ENCODE measurements around the gene CHML. TPM values are rescaled to one million over a fixed set of nuclear protein-coding genes. Genes with fewer than 3 reads are reported as not detected.
A peak's percentile ranks its signal among the peaks of the same experiment; 100 is the strongest.

Gene CHML
- total and polyA plus RNA-seq, 7 donors: 2.4 to 10.7 (median 5.0) TPM

DNA sequence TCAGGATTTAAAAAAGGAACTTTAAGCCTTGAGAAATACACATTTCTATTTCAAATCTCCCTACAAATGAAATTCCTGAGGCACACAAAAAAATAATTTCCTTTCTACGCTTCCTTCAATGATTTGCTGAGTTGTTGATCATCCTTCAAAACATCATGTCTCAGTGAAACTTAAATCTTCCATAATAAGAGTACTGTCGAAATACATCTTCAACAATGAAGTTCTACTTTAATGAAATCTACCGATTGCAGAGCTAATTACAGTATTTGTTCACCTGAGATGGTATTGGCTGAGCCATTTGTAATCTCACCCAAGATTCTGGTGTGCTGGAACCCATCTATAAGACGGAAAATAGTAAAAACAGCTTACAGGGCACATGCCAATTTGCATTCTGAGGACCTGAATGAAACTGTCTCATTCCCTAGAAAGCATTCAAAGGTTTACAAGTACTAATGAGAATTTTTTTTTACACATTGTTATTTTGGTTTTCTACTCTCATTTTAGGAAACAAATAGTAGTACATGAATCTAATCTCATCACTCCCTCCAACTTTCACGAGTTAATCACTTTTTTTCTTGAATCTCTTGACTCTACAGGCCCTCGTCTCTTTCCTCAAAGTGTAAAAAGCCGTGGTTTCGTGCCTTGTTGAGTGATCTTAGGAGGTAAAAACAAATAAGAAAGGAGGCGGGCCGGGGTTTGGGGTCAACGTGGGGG lies 1.1 kb downstream of the CHML start:
- peaks cover 0 to 6% of the 10 kb centered on the region in 2 donors for H3K36me3 ChIP-seq (ENCODE audit: insufficient read depth in 1 of 2, low read depth in 1 of 2)
- no peak overlapping the region for H3K27ac ChIP-seq
- no peak for ATAC-seq
- H3K4me3 ChIP-seq: peak overlapping the region; percentile 85
- no peak for DNase-seq
- TF ChIP-seq, protein P1, sequence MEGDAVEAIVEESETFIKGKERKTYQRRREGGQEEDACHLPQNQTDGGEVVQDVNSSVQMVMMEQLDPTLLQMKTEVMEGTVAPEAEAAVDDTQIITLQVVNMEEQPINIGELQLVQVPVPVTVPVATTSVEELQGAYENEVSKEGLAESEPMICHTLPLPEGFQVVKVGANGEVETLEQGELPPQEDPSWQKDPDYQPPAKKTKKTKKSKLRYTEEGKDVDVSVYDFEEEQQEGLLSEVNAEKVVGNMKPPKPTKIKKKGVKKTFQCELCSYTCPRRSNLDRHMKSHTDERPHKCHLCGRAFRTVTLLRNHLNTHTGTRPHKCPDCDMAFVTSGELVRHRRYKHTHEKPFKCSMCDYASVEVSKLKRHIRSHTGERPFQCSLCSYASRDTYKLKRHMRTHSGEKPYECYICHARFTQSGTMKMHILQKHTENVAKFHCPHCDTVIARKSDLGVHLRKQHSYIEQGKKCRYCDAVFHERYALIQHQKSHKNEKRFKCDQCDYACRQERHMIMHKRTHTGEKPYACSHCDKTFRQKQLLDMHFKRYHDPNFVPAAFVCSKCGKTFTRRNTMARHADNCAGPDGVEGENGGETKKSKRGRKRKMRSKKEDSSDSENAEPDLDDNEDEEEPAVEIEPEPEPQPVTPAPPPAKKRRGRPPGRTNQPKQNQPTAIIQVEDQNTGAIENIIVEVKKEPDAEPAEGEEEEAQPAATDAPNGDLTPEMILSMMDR (IDR thresholded peaks at IDR 0.05): no peak
- no peaks in the 10 kb centered on the region for H3K9me3 ChIP-seq
- WGBS, 3 donors: 11 to 14% (median 11%) methylated on average over 11 of the region's 11 CpGs
- intact Hi-C loops (cut with DNase I): no loop called here
- peaks cover 8% of the 10 kb centered on the region for H3K4me1 ChIP-seq
- no peaks in the 10 kb centered on the region for H3K27me3 ChIP-seq (ENCODE audit: insufficient read depth in 3 of 3, low read length in 2 of 3)

- TF ChIP-seq, protein P1 (IDR thresholded peaks at IDR 0.05): no peak
- Histone ChIP-seq H3K4me1 (peaks cover 8% of the 10 kb centered on the region), H3K4me3 (no peak overlapping the region), H3K36me3 (ENCODE audit: insufficient read depth in 1 of 2, low read depth in 1 of 2) (peaks cover 0 to 6% of the 10 kb centered on the region in 2 donors), H3K9me3 (no peaks in the 10 kb centered on the region), H3K27ac (no peak overlapping the region), H3K27me3 (ENCODE audit: insufficient read depth in 3 of 3, low read length in 2 of 3) (no peaks in the 10 kb centered on the region)
- intact Hi-C loops (cut with DNase I): no loop called here
- DNase-seq (no peak), ATAC-seq (no peak)
- 79 to 88% (median 86%) methylated on average over 5 of the region's 5 CpGs for WGBS, 3 donors
Measured at GRCh38 chr1:241638099-241638682, 2.0 kb downstream of the CHML start.

GRCh38 chr1:241637604-241638003 lies 2.6 kb downstream of the CHML start:
- ATAC-seq (no peak), DNase-seq (no peak)
- H3K4me3 ChIP-seq: no peak overlapping the region
- H3K27ac ChIP-seq: no peak overlapping the region
- no peaks in the 10 kb centered on the region for H3K9me3 ChIP-seq
- peaks cover 8% of the 10 kb centered on the region for H3K4me1 ChIP-seq
- 83 to 91% (median 89%) methylated on average over 4 of the region's 4 CpGs for WGBS, 3 donors
- peaks cover 0 to 6% of the 10 kb centered on the region in 2 donors for H3K36me3 ChIP-seq (ENCODE audit: insufficient read depth in 1 of 2, low read depth in 1 of 2)
- intact Hi-C loops (cut with DNase I): no loop called here
- TF ChIP-seq, protein P1 (IDR thresholded peaks at IDR 0.05): no peak
- H3K27me3 ChIP-seq (ENCODE audit: insufficient read depth in 3 of 3, low read length in 2 of 3): no peaks in the 10 kb centered on the region

DNA sequence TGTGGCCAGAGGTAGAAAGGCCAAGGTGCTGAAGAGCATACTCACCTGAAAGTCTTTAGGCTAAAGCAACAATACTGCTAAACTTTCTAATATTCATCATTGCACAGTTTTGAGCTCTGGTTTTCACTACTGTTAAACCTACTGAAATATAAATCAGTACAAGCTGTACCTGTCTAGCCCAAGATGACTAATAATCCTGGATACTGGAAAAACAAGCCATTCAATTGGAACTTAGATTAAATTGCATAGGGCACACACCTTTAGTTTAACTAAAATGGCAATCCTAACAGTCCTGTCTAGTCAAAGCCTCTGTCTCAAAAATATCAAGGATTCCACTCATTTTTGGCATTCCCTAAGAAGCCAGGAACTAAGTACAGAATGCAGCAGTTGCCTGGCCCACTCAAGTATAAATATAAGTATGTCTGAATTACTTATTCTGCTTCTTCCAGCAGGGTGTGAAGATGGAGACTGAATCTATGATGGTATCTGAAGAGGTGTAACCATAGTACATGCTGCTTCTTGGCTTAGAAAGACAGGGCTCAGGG lies 3.1 kb downstream of the CHML start:
- DNase-seq: no peak
- H3K9me3 ChIP-seq: no peaks in the 10 kb centered on the region
- peaks cover 0 to 6% of the 10 kb centered on the region in 2 donors for H3K36me3 ChIP-seq (ENCODE audit: insufficient read depth in 1 of 2, low read depth in 1 of 2)
- TF ChIP-seq, protein P1 (IDR thresholded peaks at IDR 0.05): no peak
- no peak for ATAC-seq
- no peak overlapping the region for H3K4me3 ChIP-seq
- H3K27me3 ChIP-seq (ENCODE audit: insufficient read depth in 3 of 3, low read length in 2 of 3): no peaks in the 10 kb centered on the region
- no peak overlapping the region for H3K27ac ChIP-seq
- peaks cover 8% of the 10 kb centered on the region for H3K4me1 ChIP-seq
- intact Hi-C loops (cut with DNase I): no loop called here

All from psoas muscle (tissue), 8 donors.